GM12878 (cell line): Measurements from ENCODE around the gene SOCS1.

Experiments
- CUX1 ChIP-seq: IDR thresholded peaks from 2 replicates; pipeline ENCODE4 v1.6.1; 2012; ENCODE audit warnings: improper control_type of control experiment, low read depth, low read length; ENCODE audit not compliant: insufficient replicate concordance
- E2F8 ChIP-seq: fragments of 450-650 bp; IDR thresholded peaks from 2 replicates; pipeline ENCODE4 v1.6.1; 2018; ENCODE audit warnings: mild to moderate bottlenecking, low read depth, moderate library complexity; ENCODE audit not compliant: partially characterized antibody
- HCFC1 ChIP-seq: fragments of 150-350 bp; IDR thresholded peaks from 2 replicates; pipeline ENCODE4 v1.6.1; 2014; ENCODE audit warnings: low read length
- HDAC2 ChIP-seq: fragments of 200-600 bp; sonication (generic); IDR thresholded peaks from 2 replicates; pipeline ENCODE4 v1.6.1; 2017
- MLLT1 ChIP-seq: fragments of 450-650 bp; IDR thresholded peaks from 2 replicates; pipeline ENCODE4 v1.6.1; 2016; ENCODE audit warnings: mild to moderate bottlenecking
- POLR2A ChIP-seq: IDR thresholded peaks from 2 replicates; pipeline ENCODE4 v1.6.1; 2011; ENCODE audit warnings: low read depth, mild to moderate bottlenecking, low read length
- RAD21 ChIP-seq: IDR thresholded peaks from 2 replicates; pipeline ENCODE4 v1.6.1; 2011; ENCODE audit warnings: mild to moderate bottlenecking, low read depth, low read length, moderate library complexity; ENCODE audit not compliant: insufficient read depth
- SUZ12 ChIP-seq: fragments of 200-600 bp; sonication (generic); IDR thresholded peaks from one replicate; pipeline ENCODE4 v1.6.1; 2018; ENCODE audit warnings: antibody characterized with exemption, mild to moderate bottlenecking; ENCODE audit not compliant: unreplicated experiment

- TF ChIP-seq POLR2A, result no peak
- TF ChIP-seq E2F8, result no peak
- no peak for TF ChIP-seq HDAC2
- TF ChIP-seq SUZ12, result no peak
- TF ChIP-seq RAD21, result no peak
- TF ChIP-seq MLLT1, result no peak
- no peak for TF ChIP-seq CUX1
- no peak for TF ChIP-seq HCFC1
Observed at GRCh38 chr16:11213799-11214198, 42.2 kb downstream of the SOCS1 start.
